ENCODE results near the gene SMYD3. TPM values are rescaled to one million over a fixed set of nuclear protein-coding genes. Genes with fewer than 3 reads are reported as not detected.

The SMYD3 gene
- total RNA-seq, 2 donors from 2014 or later: 8.8 to 19.0 TPM

DNA sequence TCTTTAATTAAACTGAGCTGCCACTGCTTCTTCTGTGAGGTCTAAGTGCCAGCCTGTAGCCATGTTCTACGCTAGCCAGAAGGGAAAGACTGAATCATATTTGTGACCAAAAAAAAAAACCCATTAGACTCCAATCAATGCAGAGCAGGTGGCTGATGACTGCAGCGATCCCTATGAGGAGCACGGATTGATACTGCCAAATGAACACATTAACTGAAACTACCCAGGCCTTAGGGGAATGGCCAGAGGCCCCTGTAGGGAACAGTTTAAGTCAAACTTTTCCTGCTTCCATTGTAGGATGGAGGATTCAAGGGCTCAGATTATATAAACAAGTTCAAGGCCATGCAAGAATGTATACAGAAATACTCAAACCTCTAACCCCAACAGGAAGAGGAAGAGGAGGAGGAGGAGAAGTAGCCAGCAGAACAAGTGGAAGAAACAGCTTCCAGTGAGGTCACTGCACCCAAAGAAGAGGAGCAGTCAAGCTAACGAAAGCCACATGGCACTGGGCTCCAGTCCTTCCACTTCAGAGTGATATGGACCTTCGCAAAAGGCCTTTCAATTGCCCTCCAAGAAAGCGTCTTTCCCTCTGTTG, 328.3 kb downstream of the SMYD3 start:
- H3K4me3 ChIP-seq: no peak overlapping the region
- TF ChIP-seq CTCF (IDR thresholded peaks at IDR 0.05): no peak
- no peak overlapping the region for H3K27ac ChIP-seq
- DNase-seq (ENCODE audit: low spot score) (no peak), ATAC-seq (ENCODE audit: insufficient number of reproducible peaks, low FRiP score, low read depth) (no peak)
- H3K36me3 ChIP-seq: no peaks in the 10 kb centered on the region
- no peaks in the 10 kb centered on the region for H3K9me3 ChIP-seq
- H3K27me3 ChIP-seq (replicated peaks; ENCODE audit: insufficient read depth): no peaks in the 10 kb centered on the region
- no peaks in the 10 kb centered on the region for H3K4me1 ChIP-seq (ENCODE audit: control insufficient read depth in 1 of 2, low read depth in 2 of 2)

- no peak for TF ChIP-seq CTCF (IDR thresholded peaks at IDR 0.05)
- no peaks in the 10 kb centered on the region for H3K36me3 ChIP-seq
- H3K9me3 ChIP-seq: no peaks in the 10 kb centered on the region
- H3K27ac ChIP-seq: no peak overlapping the region
- ATAC-seq (ENCODE audit: insufficient number of reproducible peaks, low FRiP score, low read depth) (no peak), DNase-seq (ENCODE audit: low spot score) (no peak)
- H3K27me3 ChIP-seq (replicated peaks; ENCODE audit: insufficient read depth): no peaks in the 10 kb centered on the region
- no peaks in the 10 kb centered on the region for H3K4me1 ChIP-seq (ENCODE audit: control insufficient read depth in 1 of 2, low read depth in 2 of 2)
- H3K4me3 ChIP-seq: no peak overlapping the region
Observed at GRCh38 chr1:246176126-246177024, 330.7 kb downstream of the SMYD3 start.

GRCh38 chr1:246170574-246171261, 336.4 kb downstream of the SMYD3 start:
- TF ChIP-seq CTCF (IDR thresholded peaks at IDR 0.05): no peak
- H3K27me3 ChIP-seq (replicated peaks; ENCODE audit: insufficient read depth): no peaks in the 10 kb centered on the region
- H3K4me3 ChIP-seq: no peak overlapping the region
- DNase-seq (ENCODE audit: low spot score) (no peak), ATAC-seq (ENCODE audit: insufficient number of reproducible peaks, low FRiP score, low read depth) (no peak)
- H3K9me3 ChIP-seq: no peaks in the 10 kb centered on the region
- H3K27ac ChIP-seq: no peak overlapping the region
- H3K4me1 ChIP-seq (ENCODE audit: control insufficient read depth in 1 of 2, low read depth in 2 of 2): no peaks in the 10 kb centered on the region
- no peaks in the 10 kb centered on the region for H3K36me3 ChIP-seq

- no peak for DNase-seq (ENCODE audit: low spot score)
- H3K4me1 ChIP-seq (ENCODE audit: control insufficient read depth in 1 of 2, low read depth in 2 of 2): no peaks in the 10 kb centered on the region
- no peak overlapping the region for H3K27ac ChIP-seq
- no peaks in the 10 kb centered on the region for H3K9me3 ChIP-seq
- H3K27me3 ChIP-seq (replicated peaks; ENCODE audit: insufficient read depth): no peaks in the 10 kb centered on the region
- no peaks in the 10 kb centered on the region for H3K36me3 ChIP-seq
- no peak for TF ChIP-seq CTCF (IDR thresholded peaks at IDR 0.05)
- no peak overlapping the region for H3K4me3 ChIP-seq
- no peak for ATAC-seq (ENCODE audit: insufficient number of reproducible peaks, low FRiP score, low read depth)
Observed at GRCh38 chr1:246169486-246169885, 337.6 kb downstream of the SMYD3 start.

DNA sequence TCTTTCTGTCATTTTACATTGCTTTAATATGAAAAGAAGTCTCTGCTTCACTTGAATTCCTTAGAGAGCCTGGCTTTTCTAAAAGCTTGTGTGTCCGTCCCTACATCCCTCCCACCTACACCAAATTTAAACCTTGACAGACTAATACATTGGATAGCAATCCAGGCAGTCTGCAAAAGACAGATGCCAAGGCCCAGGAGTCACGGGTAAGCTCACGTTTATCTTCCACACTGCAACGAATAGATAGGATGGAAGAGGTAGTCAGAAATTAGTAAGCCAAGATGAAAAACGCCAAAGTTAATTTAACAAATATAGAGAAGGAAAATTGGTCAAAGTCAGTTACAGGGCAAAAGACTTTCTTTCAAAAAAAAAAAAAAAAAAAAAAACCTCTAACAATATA, 338.1 kb downstream of the SMYD3 start:
- Histone ChIP-seq H3K27ac (no peak overlapping the region), H3K4me3 (no peak overlapping the region), H3K27me3 (replicated peaks; ENCODE audit: insufficient read depth) (no peaks in the 10 kb centered on the region), H3K9me3 (no peaks in the 10 kb centered on the region), H3K36me3 (no peaks in the 10 kb centered on the region), H3K4me1 (ENCODE audit: control insufficient read depth in 1 of 2, low read depth in 2 of 2) (no peaks in the 10 kb centered on the region)
- ATAC-seq (ENCODE audit: insufficient number of reproducible peaks, low FRiP score, low read depth): no peak
- TF ChIP-seq CTCF (IDR thresholded peaks at IDR 0.05): no peak
- no peak for DNase-seq (ENCODE audit: low spot score)
